NCI-H2107 treated with DMSO at 0.1 percent for 48 hours (cell line): ENCODE measurements around the gene PIK3CD.
"Not testable (repeated sequence)": the region's sequence is repeated elsewhere in the genome, so short reads cannot be mapped to it uniquely, and the experiment has no call there.

ENCODE experiments used
- DNase-seq: peaks from one replicate; lab custom pipeline; 2025; ENCODE audit not compliant: unreplicated experiment; lab: John Stamatoyannopoulos, UW

The PIK3CD gene

DNA sequence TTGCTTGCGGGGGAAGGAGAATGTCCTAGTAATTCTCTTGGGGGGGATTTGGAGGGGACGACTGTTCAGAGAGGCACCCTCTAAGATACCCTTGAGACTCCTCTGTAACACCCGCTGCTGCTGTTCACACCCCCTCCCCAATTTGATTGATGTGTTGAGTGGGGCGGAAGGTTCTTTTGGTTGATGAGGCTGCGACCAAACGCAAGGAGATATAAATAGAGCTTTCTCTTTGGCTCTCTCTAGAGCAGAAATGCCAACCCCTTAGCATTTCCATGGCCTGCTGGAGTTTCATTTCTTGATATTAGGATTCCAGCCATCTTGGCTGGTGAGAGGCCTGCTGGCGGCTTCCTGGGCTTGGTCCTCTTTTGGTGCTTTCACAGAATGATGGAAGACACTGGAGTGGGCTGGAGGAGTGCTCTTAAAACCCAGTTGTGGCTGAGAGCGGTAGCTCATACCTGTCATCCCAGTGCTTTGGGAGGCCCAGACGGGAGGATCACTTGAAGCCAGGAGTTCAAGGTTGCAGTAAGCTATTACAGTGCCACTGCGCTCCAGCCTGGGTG, 2.0 kb downstream of the PIK3CD start:
- no peak for DNase-seq

DNA sequence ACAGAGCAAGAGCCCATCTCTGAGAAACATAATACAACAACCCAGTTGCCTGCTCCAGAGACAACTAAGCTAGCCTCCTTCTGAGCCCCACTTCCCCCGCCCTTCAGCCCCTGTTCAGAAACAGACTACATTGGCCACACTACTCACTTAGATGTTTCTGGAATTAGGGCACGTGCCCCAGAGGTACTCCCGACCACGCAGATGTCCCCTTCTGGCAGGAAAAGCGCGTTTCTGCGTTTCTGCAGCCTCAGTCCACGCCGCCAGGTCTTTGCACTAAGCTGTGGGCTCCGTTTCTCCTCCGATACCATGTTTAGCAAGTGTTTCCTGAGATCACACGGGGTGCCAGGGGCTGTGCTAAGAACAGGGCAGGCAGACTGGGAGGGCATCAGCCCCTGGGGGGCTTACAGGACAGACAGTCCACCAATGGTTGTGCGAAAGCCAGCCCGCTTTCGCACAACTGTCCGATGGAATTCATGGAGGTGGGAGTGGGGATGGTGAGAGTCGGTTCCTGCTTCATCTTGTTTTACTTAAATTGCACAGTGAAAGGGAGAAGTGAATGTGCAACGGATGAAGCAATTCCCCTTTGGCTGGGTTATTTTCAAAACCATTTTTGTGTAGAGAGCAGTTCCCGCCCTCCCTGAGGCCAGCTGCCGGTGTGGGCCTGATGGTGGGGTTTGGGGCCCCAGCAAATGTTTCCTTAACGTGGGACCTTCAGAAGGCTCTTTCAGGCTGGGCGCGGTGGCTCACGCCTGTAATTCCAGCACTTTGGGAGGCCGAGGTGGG, 2.7 kb downstream of the PIK3CD start:
- no peak for DNase-seq

DNA sequence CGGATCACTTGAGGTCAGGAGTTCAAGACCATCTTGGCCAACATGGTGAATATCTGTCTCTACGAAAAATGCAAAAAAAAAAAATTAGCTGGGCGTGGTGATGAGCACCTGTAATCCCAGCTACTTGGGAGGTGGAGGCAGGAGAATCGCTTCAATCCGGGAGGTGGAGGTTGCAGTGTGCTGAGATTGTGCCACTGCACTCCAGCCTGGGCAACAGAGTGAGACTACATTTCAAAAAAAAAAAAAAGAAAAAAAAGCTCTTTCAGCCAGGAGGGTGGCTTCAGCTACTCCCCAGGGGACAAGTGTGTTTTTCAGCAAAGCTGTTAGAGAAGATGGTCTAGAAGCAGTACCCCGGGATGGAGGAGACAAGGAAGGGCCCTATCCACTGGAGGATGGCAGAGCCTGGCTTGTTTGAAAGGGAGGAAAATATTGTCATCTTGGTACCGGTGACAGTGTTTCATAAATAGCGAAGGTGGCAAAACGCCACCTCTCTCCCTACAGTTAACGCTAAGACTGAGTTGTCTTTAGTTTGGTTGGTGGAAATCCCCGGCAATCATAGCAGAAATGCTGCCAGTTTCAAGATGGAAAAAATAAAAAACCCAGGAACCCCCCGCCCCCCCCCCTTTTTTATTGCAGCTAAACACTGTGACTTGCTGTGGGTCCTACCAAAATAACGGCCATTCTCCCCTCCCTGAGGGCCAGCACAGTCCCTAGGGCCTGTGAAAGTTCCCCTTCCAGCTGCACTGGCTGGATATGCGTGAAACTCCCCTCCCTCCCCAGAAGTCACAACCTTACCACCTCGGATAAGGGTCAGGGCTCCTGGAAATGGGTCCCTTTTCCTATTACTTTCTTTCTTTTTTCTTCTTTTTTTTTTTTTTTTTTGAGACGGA, 3.5 kb downstream of the PIK3CD start:
- no peak for DNase-seq

DNA sequence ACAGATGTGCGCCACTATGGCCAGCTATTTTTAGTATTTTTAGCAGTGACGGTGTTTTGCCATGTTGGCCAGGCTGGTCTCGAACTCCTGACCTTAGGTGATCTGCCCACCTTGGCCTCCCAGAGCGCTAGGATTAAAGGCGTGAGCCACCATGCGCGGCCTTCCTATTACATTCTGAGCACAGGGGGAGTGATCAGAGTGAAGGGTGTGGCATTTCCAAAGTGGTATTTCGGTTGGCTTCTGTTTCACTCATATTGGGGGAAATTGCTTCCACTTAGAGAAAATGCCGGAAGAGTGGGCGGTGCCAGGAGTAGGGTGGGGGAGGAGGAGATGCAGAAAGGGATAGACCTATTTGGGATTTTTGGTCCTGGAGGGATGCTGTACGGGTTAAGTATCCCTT, 4.3 kb downstream of the PIK3CD start:
- DNase-seq = no peak

DNA sequence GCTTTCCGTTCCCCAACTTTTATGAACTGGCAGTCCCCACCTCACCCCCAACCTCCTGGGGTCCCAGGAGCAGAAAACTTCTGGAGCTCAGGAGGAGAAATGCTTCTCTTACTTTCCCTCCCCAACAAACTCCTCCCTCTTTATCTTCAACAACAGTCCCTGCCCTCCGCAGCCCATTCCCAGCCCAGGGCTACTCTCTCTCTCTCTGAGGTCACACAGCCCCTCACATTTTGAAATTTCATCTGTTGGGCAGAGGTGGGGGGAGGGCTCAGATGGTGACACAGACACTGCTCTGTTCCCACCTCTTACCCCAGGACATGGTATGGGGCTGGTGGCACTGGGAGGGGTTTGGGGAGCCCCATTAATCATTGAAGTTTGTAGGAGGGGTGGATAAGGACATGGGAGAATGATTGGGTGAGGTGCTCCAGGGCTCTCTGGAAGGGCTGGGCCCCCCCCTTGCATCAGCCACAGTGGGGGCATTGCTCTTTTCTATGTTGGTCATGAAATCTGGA, 6.0 kb downstream of the PIK3CD start:
- DNase-seq = no peak

DNA sequence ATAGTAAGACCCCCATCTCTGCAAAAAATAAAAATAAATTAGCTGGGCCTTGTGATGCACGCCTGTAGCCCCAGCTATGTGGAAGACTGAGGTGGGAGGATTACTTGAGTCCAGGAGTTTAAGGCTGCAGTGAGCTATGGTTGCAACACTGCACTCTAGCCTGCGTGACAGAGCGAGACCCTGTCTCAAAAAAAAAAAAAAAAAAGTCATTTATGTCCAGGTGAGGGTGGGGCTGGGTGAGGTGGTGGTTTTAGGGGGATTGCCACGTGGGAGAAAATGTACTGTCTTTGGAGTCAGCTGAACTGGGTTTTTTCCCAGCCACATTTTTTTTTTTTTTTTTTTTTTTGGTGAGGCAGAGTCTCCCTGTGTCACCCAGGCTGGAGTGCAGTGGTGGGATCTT, 6.7 kb downstream of the PIK3CD start:
- no peak for DNase-seq

DNA sequence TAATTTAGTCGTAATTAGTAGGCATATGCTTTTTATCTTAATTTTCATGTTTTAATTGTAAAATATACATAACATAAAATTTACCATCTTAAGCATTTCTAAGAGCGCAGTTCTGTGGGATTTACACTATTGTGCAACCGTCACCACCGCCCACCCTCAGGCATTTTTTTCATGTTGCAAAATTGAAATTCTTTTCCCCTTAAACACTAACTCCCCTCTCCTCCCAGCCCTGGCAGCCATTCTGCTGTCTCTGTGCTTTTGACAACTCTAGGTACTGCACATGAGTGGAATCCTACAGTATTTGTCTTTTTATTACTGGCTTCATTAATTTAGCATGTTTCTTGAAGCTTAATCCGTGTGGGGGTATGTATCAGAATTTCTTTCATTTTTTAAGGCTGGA, 7.8 kb downstream of the PIK3CD start:
- no peak for DNase-seq

DNA sequence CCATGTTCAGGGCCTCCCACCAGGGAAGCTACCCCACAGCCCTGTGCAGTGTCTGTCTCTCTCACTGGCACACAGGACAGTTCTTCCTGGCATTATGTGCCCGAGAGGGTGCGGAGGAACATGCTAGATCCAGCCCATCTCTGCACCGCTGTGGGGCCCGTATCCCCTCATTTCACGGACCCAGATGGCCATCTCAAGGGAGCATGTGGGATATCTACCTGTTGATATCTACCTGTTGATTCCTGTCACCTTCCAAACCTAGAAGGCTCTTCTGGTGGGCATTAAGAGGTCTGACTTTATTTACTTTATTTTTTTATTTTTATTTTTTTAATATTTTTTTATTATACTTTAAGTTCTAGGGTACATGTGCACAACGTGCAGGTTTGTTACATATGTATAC, 11.7 kb downstream of the PIK3CD start:
- no peak for DNase-seq

DNA sequence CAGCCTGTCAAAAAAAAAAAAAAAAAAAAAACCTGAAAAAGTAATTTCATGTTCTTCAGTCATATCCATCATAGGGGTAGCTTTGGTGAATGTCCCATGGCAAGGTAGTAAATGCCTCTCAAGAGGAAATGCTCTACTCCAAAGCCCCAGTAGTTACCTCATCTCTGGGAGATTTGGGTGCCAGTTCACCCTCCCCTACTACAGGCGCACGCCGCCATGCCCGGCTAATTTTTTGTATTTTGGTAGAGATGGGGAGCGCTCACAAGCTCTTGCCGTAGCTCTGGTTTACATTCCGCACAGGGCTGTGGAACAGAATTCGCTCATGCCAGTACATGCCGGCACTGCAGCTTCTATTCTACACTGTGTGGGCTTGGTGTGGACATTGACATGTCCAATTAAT, 13.7 kb downstream of the PIK3CD start:
- DNase-seq = no peak

DNA sequence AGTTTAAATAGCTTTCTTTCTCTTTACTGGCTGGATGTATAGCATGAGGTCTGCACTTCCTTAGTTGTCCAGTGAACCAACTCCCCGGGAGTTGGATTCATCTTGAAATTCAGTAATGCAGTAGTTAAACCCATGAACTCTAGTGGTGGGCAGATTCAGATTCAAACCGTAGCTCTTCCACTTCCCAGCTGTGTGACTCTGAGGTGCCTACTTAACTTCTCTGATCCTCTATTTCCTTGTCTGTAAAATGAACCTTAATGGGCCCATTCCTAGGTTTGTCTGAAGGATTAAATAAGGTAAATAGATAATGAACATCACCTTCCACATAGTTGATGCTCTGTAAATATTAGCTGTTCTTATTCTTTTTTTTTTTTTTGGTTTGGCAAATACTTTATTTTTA, 16.5 kb downstream of the PIK3CD start:
- no peak for DNase-seq

DNA sequence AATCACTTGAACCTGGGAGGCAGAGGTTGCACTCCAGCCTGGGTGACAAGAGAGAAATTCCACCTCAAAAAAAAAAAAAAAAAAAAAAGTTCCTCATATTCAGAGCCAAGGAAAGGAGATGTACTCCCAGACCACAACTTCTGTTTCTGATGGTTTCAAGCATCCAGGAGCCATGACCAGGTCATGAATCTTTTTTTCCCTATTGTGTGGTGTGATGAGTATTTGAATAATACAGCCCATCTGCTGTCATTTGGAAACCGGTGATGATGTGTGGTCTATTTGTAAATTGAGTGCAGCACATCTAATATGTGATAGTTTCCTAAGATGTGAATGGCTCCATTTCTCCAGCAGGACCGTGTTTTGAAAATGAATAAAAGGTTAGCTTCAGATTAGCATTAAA, 18.6 kb downstream of the PIK3CD start:
- no peak for DNase-seq

DNA sequence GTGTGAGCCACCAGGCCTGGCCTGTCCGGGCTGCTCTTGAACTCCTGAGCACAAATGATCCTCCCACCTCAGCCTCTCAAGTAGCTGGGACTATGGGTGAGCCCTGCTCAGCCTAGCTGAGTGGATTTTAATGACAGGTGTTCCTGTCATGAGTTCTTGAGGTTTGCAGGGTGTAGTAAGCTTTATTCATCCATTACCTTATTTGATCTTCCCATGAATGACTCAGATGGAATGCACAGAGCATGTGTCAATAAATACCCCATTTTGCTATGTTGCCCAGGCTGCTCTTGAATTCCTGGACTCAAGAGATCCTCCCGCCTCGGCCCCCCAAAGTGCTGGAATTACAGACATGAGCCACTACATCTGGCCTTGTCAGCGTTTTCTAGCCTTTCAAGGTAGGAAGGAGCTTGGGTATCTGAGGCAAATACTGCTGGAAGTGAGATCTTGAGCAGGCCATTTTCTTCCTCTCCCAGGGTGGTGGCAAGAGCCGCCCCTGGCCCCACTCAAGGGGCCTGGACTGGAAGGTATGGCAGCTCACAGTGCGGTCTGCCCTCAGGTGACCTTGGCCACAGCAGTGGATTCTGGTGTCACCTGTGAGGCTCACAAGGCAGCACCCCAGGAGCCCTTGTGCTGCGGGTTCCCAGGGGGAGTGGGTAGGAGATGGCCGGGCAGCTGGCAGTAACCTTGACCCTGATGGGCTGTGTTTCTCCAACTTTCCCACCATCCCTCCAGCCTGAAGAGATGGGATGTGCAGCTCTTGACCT, 20.0 kb downstream of the PIK3CD start:
- DNase-seq = no peak

DNA sequence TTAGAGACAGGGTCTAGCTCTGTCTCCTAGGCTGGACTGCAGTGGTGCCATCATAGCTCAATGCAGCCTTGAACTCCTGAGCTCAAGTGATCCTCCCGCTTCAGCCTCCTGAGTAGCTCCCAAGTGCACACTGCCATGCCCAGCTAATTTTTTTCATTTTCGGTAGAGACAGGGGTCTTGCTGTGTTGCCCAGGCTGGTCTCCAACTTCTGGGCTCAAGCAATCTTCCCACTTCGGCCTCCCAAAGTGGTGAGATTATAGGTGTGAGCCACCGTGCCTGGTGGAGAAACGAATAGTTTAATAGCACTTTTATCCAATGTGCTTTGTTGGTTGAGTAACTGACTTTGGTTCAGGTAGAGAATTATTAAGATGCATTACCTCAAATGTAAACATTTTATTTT, 20.9 kb downstream of the PIK3CD start:
- no peak for DNase-seq

DNA sequence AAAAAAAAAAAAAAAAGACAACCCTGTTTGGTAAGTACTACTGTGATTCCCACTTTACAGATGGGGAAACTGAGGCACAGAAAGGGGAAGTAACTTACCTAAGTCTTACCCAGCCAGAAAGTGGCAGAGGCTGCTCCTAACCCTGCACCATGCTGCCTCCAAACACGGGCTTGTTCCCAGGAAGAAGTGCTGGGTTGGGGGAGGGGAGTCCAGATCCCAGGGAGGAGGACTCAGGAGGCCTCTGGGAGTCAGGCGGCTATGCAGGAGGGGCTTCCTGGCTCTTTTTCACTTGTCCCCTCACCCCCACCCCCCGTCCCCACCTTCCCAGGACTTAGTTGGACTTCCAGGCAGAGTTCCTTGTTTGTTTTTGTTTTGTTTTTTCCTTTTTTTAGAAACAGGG, 23.9 kb downstream of the PIK3CD start:
- no peak for DNase-seq

DNA sequence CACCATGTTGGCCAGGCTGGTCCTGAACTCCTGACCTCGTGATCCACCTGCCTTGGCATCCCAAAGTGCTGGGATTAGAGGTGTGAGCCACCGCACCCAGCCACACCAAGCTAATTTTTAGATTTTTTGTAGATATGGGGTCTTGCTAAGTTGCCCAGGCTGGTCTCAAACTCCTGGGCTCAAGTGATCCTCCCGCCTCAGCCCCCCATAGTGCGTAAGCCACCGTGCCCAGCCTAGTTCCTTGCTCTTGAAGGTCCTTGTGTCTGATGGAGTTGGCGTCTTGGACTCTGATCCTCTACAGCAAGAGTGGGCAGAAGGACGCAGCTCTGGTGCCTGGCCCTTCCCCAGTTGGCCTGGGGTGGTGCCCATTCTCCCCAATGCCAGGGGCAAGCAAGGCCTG, 24.6 kb downstream of the PIK3CD start:
- DNase-seq = not testable (repeated sequence)

DNA sequence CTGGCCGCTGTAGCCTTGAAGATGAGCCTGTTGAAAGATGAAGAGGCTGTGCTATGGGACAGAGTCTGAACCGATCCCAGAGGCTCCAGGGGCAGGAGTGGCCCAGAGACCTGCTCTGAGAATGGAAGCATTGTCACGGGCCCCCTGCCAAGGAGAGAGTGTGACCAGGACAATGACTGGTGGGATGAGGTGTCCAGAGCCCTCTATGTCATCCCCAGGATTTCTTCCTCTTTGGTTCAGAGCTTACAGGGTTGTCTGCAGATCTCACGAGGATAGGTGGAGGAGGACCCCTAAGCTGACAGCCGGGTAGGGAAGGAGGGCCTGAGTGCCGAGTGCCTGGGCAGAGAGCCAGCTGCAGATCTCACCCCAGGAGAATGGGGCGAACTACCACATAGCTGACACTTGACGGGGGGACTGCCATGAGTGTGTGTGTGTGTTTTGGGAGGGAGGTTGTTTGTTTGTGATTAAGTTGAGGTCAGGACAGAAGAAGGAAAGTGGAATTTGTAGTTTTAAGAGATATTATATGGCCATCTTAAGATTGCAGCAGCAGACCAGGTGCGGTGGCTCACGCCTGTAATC, 25.4 kb downstream of the PIK3CD start:
- DNase-seq = no peak

DNA sequence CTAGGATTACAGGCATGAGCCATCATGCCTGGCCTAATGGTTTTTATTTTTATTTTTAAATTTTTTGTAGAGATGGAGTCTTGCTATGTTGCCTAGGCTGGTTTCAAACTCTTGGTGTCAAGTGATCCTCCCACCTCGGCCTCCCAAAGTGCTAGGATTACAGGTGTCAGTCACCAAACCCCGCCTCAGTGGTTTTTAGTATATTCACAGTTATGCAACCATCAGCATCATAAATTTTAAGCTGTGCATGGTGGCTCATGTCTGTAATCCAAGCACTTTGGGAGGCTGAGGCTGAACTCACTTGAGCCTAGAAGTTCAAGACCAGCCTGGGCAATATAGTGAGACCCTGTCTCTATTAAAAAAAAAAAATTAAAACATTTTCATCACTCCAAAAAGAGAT, 28.6 kb downstream of the PIK3CD start:
- no peak for DNase-seq

DNA sequence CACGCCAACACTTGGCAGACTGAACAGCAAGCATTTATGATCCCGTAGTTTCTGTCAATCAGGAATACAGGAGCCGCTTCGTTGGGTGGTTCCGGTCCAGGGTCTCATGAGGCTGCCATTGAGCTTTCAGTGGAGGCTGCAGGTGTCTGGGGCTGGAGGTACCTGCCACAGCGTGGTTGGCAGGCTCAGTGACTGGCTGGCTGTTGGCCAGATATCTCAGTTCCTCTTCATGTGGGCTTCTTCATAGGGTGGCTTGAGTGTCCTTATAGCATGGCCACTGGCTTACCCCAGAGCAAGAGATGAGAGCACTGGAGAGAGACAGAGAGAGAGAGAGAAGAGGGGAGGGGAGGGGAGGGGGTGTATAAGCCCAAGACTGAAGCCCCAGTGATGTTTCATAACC, 29.3 kb downstream of the PIK3CD start:
- no peak for DNase-seq

DNA sequence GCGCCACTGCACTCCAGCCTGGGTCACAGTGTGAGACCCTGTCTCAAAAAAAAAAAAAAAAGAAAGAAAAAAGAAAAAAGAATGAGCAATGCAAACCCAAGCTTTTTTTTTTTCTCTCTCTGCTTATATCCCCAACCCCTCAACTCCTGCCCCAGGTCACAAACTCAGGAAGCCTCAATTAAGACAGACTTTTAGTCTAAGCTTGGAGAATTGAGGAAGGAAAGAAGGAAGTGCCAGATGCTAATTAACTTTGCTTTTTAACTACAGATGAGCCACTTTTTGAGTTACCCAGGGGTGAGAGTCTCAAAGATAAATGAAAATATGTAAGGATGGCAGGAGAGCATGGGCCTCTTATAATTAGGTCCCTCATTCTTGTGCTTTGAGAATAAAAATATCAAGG, 33.3 kb downstream of the PIK3CD start:
- no peak for DNase-seq

DNA sequence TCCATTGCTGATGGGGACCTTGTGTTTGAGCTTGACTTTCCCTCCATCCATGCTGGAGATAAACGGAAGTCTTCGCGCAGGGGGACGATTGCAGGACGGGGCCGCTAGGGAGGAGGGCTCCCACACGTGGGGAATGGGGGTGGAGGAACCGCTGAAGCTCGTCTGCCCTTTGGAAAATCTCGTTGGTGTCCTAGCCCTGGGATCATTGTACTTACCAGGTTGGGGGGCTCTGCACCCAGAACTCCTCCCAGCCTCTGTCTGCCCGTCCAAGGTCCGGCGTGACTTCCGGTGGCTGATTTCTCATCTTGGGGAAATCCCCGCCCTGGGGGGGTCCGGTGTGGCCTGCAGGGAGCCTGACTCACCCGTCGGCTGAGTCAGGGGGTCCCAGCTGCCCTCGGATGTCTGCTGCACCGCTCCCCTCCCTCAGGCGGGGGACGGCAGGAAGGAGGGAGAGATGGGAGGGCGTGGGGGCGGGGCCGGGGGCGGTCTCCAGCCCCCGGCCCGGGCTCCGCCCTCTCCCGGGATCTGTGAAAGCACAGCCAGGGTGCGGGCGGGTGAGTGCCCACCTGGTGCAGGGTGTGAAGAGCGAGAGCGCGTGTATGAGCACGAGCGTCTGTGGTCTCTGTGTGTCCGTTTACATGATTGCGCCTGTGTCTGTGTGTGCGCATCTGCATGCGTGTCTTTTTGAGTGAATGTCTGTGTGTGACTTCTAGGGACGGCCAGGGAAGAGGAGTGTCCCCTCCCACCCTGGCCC, 35.8 kb downstream of the PIK3CD start:
- no peak for DNase-seq
